ENCODE measurements around the gene MOAP1.
"Not testable (repeated sequence)": the region's sequence is repeated elsewhere in the genome, so short reads cannot be mapped to it uniquely, and the experiment has no call there.

MOAP1 gene

GRCh38 chr14:93186466-93186865 lies 1.8 kb upstream of the MOAP1 start:
- no peak for TF ChIP-seq CTCF (IDR thresholded peaks at IDR 0.05; ENCODE audit: low read depth, low read length, missing control alignments)
- H3K4me3 ChIP-seq (replicated peaks; ENCODE audit: low read depth, low read length), result no peak overlapping the region
- no peak for DNase-seq (ENCODE audit: extremely low read depth, low read depth)

GRCh38 chr14:93185349-93185720 lies 638 bp upstream of the MOAP1 start:
- DNase-seq (ENCODE audit: extremely low read depth, low read depth), result no peak
- no peak for TF ChIP-seq CTCF (IDR thresholded peaks at IDR 0.05; ENCODE audit: low read depth, low read length, missing control alignments)
- peak overlapping the region; percentile 88 for H3K4me3 ChIP-seq (replicated peaks; ENCODE audit: low read depth, low read length)

- peak overlapping the region; percentile 88 for H3K4me3 ChIP-seq (replicated peaks; ENCODE audit: low read depth, low read length)
- DNase-seq (ENCODE audit: extremely low read depth, low read depth), result no peak
- TF ChIP-seq CTCF (IDR thresholded peaks at IDR 0.05; ENCODE audit: low read depth, low read length, missing control alignments), result no peak
Measured at GRCh38 chr14:93183596-93184317, 940 bp downstream of the MOAP1 start.

- no peak for DNase-seq (ENCODE audit: extremely low read depth, low read depth)
- TF ChIP-seq CTCF (IDR thresholded peaks at IDR 0.05; ENCODE audit: low read depth, low read length, missing control alignments), result no peak
- no peak overlapping the region for H3K4me3 ChIP-seq (replicated peaks; ENCODE audit: low read depth, low read length)
Measured at GRCh38 chr14:93175492-93175891, 9.2 kb downstream of the MOAP1 start.

GRCh38 chr14:93174731-93175130 lies 10.0 kb downstream of the MOAP1 start:
- DNase-seq (ENCODE audit: extremely low read depth, low read depth); H3K4me3 ChIP-seq (replicated peaks; ENCODE audit: low read depth, low read length): not testable (repeated sequence)

- H3K4me3 ChIP-seq (replicated peaks; ENCODE audit: low read depth, low read length), result no peak overlapping the region
- TF ChIP-seq CTCF (IDR thresholded peaks at IDR 0.05; ENCODE audit: low read depth, low read length, missing control alignments), result no peak
- no peak for DNase-seq (ENCODE audit: extremely low read depth, low read depth)
Measured at GRCh38 chr14:93173943-93174395, 10.7 kb downstream of the MOAP1 start.

GRCh38 chr14:93171376-93171775 lies 13.3 kb downstream of the MOAP1 start:
- no peak for DNase-seq (ENCODE audit: extremely low read depth, low read depth)
- no peak for TF ChIP-seq CTCF (IDR thresholded peaks at IDR 0.05; ENCODE audit: low read depth, low read length, missing control alignments)
- no peak overlapping the region for H3K4me3 ChIP-seq (replicated peaks; ENCODE audit: low read depth, low read length)

- H3K4me3 ChIP-seq (replicated peaks; ENCODE audit: low read depth, low read length); DNase-seq (ENCODE audit: extremely low read depth, low read depth): not testable (repeated sequence)
Measured at GRCh38 chr14:93170141-93170540, 14.6 kb downstream of the MOAP1 start.

- H3K4me3 ChIP-seq (replicated peaks; ENCODE audit: low read depth, low read length); DNase-seq (ENCODE audit: extremely low read depth, low read depth): not testable (repeated sequence)
Measured at GRCh38 chr14:93169619-93170018, 15.1 kb downstream of the MOAP1 start.

GRCh38 chr14:93168610-93169009 lies 16.1 kb downstream of the MOAP1 start:
- not testable (repeated sequence) for H3K4me3 ChIP-seq (replicated peaks; ENCODE audit: low read depth, low read length); DNase-seq (ENCODE audit: extremely low read depth, low read depth)
